Peyer's patch (tissue), 4 donors: ENCODE data around the gene IMMT. TPM values are rescaled to one million over a fixed set of nuclear protein-coding genes. Genes with fewer than 3 reads are reported as not detected.
"Not testable (repeated sequence)": the region's sequence is repeated elsewhere in the genome, so short reads cannot be mapped to it uniquely, and the experiment has no call there.

Experiments used
- DNase-seq, 3 donors: peaks; one replicate each; pipeline ENCODE4 v3.0.0-alpha.2; 2017 to 2019
- H3K27ac ChIP-seq, 4 donors: fragments of 200-600 bp; sonication (generic); one replicate each; pipeline ENCODE4 v1.5.1; 2016 to 2019
- H3K27me3 ChIP-seq, 2 donors: fragments of 200-600 bp; sonication (generic); one replicate each; pipeline ENCODE4 v1.5.1; 2019
- H3K36me3 ChIP-seq, 3 donors: fragments of 200-600 bp; sonication (generic); one replicate each; pipeline ENCODE4 v1.5.1; 2016 to 2019
- H3K4me1 ChIP-seq, 4 donors: fragments of 200-600 bp; sonication (generic); one replicate each; pipeline ENCODE4 v1.5.1; 2016 to 2019
- H3K4me3 ChIP-seq, 4 donors: fragments of 200-600 bp; sonication (generic); 1 replicate in 3 of 4; 2 replicates in 1 of 4; pipeline ENCODE4 v1.5.1; 2016 to 2019; ENCODE audit warnings: mild to moderate bottlenecking in 1 of 4
- H3K9me3 ChIP-seq, 4 donors: fragments of 200-600 bp; sonication (generic); one replicate each; pipeline ENCODE4 v1.5.1; 2016 to 2019; ENCODE audit warnings: mild to moderate bottlenecking in 1 of 4
- POLR2A ChIP-seq, 2 donors: fragments of 450-650 bp; IDR thresholded peaks; one replicate each; pipeline ENCODE4 v1.5.1; 2017; ENCODE audit warnings: antibody characterized with exemption in 2 of 2, mild to moderate bottlenecking in 2 of 2, moderate library complexity in 2 of 2
- total RNA-seq, 4 donors: library from RNA; depleted of rRNA; stranded (reverse); fragments of >200 nt; gene quantifications; one replicate each; pipeline ENCODE4 v1.1.0, GENCODE V29; 2016
- TF ChIP-seq, protein P1 (sequence below), 6 experiments: fragments of 450-650 bp in 4 of 6; fragments of 200-600 bp in 2 of 6; sonication (generic) in 1 of 6; IDR thresholded peaks; one replicate each; pipeline ENCODE4 v1.5.1; 2017 to 2019; ENCODE audit warnings: antibody characterized with exemption in 6 of 6, mild to moderate bottlenecking in 3 of 6, moderate library complexity in 1 of 6

Gene IMMT
- total RNA-seq, 4 donors from 2014 or later, result 53.8 to 126 (median 67.6) TPM

DNA sequence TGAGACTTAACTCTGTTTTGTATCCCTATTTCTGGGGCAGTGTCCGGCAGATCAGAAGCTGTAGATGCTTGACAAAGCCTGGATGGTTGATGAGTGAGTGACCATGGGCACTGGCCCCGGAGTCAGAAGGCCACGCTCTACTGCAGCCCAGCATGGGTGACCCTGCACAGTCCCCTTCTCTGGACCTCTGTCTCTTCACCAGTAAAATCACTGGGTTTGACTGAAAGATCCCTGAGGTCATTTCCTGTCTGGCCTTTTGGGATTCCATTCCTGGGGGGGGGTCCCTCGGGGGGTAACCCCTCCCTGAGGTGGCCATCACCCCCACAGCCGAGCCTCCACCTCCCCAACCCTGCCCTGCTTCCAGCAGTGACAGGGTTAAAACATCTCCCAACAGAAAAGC lies 35.7 kb upstream of the IMMT start:
- Histone ChIP-seq H3K4me3 (no peak overlapping the region), H3K27ac (no peak overlapping the region), H3K36me3 (no peaks in the 10 kb centered on the region), H3K4me1 (no peaks in the 10 kb centered on the region), H3K27me3 (no peaks in the 10 kb centered on the region), H3K9me3 (no peaks in the 10 kb centered on the region)
- no peak for DNase-seq
- TF ChIP-seq, protein P1, sequence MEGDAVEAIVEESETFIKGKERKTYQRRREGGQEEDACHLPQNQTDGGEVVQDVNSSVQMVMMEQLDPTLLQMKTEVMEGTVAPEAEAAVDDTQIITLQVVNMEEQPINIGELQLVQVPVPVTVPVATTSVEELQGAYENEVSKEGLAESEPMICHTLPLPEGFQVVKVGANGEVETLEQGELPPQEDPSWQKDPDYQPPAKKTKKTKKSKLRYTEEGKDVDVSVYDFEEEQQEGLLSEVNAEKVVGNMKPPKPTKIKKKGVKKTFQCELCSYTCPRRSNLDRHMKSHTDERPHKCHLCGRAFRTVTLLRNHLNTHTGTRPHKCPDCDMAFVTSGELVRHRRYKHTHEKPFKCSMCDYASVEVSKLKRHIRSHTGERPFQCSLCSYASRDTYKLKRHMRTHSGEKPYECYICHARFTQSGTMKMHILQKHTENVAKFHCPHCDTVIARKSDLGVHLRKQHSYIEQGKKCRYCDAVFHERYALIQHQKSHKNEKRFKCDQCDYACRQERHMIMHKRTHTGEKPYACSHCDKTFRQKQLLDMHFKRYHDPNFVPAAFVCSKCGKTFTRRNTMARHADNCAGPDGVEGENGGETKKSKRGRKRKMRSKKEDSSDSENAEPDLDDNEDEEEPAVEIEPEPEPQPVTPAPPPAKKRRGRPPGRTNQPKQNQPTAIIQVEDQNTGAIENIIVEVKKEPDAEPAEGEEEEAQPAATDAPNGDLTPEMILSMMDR (IDR thresholded peaks at IDR 0.05), result no peak
- TF ChIP-seq POLR2A (IDR thresholded peaks at IDR 0.05), result no peak

GRCh38 chr2:86229221-86229620 lies 34.0 kb upstream of the IMMT start:
- peak overlapping the region in 1 of 4 donors; percentile 49 for H3K27ac ChIP-seq
- peak in 2 of 3 donors; percentile 60 to 66 for DNase-seq
- H3K36me3 ChIP-seq, result no peaks in the 10 kb centered on the region
- peaks cover 0 to 7% (median 2%) of the 10 kb centered on the region in 4 donors for H3K4me1 ChIP-seq
- TF ChIP-seq, protein P1 (IDR thresholded peaks at IDR 0.05), result no peak
- TF ChIP-seq POLR2A (IDR thresholded peaks at IDR 0.05), result no peak
- H3K27me3 ChIP-seq, result no peaks in the 10 kb centered on the region
- no peaks in the 10 kb centered on the region for H3K9me3 ChIP-seq
- no peak overlapping the region for H3K4me3 ChIP-seq

DNA sequence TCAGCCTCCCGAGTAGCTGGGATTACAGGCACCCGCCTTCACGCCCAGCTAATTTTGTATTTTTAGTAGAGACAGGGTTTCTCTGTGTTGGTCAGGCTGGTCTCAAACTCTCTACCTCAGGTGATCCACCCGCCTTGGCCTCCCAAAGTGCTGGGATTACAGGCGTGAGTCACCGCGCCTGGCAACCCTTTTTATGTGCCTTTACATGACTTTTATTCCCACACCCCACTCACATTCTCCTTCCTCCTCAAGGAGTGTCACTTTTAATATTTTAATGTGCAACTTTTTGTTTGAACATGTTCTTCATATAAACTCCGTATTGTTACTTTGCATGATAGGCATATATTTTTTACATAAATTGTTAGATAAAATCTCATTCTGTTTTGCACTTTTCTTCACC lies 33.3 kb upstream of the IMMT start:
- H3K4me3 ChIP-seq, H3K36me3 ChIP-seq, DNase-seq, H3K27me3 ChIP-seq, H3K4me1 ChIP-seq, H3K9me3 ChIP-seq: not testable (repeated sequence)
- peak overlapping the region in 1 of 4 donors; percentile 49 for H3K27ac ChIP-seq

DNA sequence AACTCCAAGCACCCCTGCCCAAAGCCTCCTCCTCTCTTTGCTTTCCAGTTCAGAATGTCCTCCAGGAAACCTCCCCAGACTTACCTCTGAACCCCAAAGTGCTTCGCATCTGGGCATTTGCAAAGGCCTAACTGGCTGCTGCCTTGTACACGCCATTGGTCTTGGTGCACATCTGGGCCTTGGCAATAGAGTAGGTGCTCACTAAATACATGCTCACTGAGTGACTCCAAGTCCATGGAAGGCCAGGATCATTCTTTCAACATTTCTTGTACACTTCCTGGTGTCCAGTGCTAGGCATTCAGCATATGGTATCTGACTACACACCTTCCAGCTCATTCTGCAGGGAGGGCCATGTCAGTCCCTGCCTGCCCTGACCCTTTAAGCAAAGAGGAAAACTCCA lies 32.4 kb upstream of the IMMT start:
- Histone ChIP-seq H3K4me3 (no peak overlapping the region), H3K4me1 (peaks cover 0 to 7% (median 5%) of the 10 kb centered on the region in 4 donors), H3K27ac (no peak overlapping the region), H3K36me3 (no peaks in the 10 kb centered on the region), H3K9me3 (no peaks in the 10 kb centered on the region), H3K27me3 (no peaks in the 10 kb centered on the region)
- no peak for DNase-seq
- TF ChIP-seq, protein P1 (IDR thresholded peaks at IDR 0.05), result no peak
- no peak for TF ChIP-seq POLR2A (IDR thresholded peaks at IDR 0.05)

DNA sequence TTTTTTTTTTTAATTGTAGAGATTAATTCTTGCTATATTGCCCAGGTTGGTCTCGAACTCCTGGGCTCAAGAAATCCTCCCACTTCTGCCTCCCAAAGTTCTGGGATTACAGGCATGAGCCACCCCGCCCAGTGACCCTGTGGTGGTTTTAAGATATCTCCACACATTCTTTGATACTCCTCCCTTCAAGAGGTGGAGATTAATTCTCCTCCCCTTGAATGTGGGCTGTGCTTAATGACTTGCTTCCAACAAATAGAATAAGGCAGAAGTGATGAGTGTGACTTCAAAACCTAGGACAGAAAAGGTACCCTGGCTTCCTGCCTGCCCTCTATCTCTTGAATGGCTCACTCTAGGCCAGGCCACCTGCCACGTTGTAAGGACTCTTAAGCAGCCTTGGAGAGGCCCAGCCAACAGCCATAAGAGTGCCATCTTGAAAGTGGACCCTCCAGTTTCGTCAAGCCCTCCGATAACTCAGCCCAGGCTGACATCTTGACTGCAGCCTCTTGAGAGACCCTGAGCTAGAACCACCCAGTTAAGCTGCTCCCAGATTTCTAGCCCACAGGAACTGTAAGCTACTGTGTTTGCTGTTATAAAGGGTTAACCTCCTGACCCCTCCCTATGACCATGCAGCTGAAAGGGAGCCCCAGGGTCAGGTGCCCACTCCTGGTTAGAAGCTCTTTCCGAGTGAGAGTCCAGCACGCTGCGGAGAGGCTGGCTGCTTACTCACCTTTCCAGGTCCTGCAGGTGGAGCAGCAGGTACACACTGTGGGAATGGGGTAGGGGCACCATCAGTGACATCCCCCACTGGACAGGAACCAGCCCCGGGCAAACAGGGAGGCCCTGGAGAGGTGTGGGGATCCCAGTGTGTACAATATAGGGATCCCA lies 31.6 kb upstream of the IMMT start:
- H3K36me3 ChIP-seq, result no peaks in the 10 kb centered on the region
- DNase-seq, result no peak
- peaks cover 0 to 9% (median 5%) of the 10 kb centered on the region in 4 donors for H3K4me1 ChIP-seq
- no peak overlapping the region for H3K4me3 ChIP-seq
- no peak for TF ChIP-seq POLR2A (IDR thresholded peaks at IDR 0.05)
- TF ChIP-seq, protein P1 (IDR thresholded peaks at IDR 0.05), result no peak
- H3K27me3 ChIP-seq, result no peaks in the 10 kb centered on the region
- H3K9me3 ChIP-seq, result no peaks in the 10 kb centered on the region
- no peak overlapping the region for H3K27ac ChIP-seq

GRCh38 chr2:86226070-86226469 lies 30.8 kb upstream of the IMMT start:
- Histone ChIP-seq H3K27ac (peak overlapping the region in 2 of 4 donors; percentile 65 to 76), H3K9me3 (no peaks in the 10 kb centered on the region), H3K27me3 (no peaks in the 10 kb centered on the region), H3K4me1 (peaks cover 0 to 9% (median 5%) of the 10 kb centered on the region in 4 donors), H3K4me3 (no peak overlapping the region), H3K36me3 (no peaks in the 10 kb centered on the region)
- DNase-seq, result peak in 1 of 3 donors; percentile 28
- TF ChIP-seq, protein P1 (IDR thresholded peaks at IDR 0.05), result no peak
- no peak for TF ChIP-seq POLR2A (IDR thresholded peaks at IDR 0.05)
